HG02763 (cell line): ENCODE data around the gene TAS2R43.
"Not testable (repeated sequence)": the region's sequence is repeated elsewhere in the genome, so short reads cannot be mapped to it uniquely, and the experiment has no call there.

Experiments used
- ATAC-seq: cut with Tn5 transposase; IDR thresholded peaks from one replicate; pipeline ENCODE4 v1.9.1; 2021; ENCODE audit warnings: mild to moderate bottlenecking, moderate library complexity; ENCODE audit not compliant: unreplicated experiment

The TAS2R43 gene

GRCh38 chr12:11062194-11062593 is 29.9 kb downstream of the TAS2R43 start, which contains the start of gene TAS2R46:
Gene TAS2R46, minus strand, starts transcription at chr12:11062294. Its CDS starts 0 bp downstream, at chr12:11062294.
- not testable (repeated sequence) for ATAC-seq

GRCh38 chr12:11059784-11060183 is 32.3 kb downstream of the TAS2R43 start:
- ATAC-seq, result no peak

- ATAC-seq, result no peak
Observed at GRCh38 chr12:11059041-11059440, 33.1 kb downstream of the TAS2R43 start.

- no peak for ATAC-seq
Observed at GRCh38 chr12:11055306-11055705, 36.8 kb downstream of the TAS2R43 start.

- ATAC-seq, result not testable (repeated sequence)
Observed at GRCh38 chr12:11049806-11050531, 42.1 kb downstream of the TAS2R43 start.

- ATAC-seq, result not testable (repeated sequence)
Observed at GRCh38 chr12:11041366-11041765, 50.7 kb downstream of the TAS2R43 start.
